H4 (cell line): ENCODE measurements around the gene PTPN14. TPM values are rescaled to one million over a fixed set of nuclear protein-coding genes. Genes with fewer than 3 reads are reported as not detected.

Source experiments
- DNase-seq: peaks from one replicate; pipeline ENCODE4 v3.0.0-alpha.2; 2015; ENCODE audit warnings: low spot score
- total RNA-seq: library from RNA; depleted of rRNA; stranded (reverse); fragments of >200 nt; shearing (Covaris generic); gene quantifications from 2 replicates; pipeline ENCODE4 v1.2.3, GENCODE V29; 2014

Gene PTPN14
- total RNA-seq, 1 experiment from 2014 or later: 7.5 TPM

- peak; percentile 38 for DNase-seq
Measured at GRCh38 chr1:214476229-214476985, 75.0 kb downstream of the PTPN14 start.

- no peak for DNase-seq
Measured at GRCh38 chr1:214475746-214476145, 75.7 kb downstream of the PTPN14 start.

- DNase-seq: no peak
Measured at GRCh38 chr1:214475331-214475730, 76.1 kb downstream of the PTPN14 start.

- DNase-seq: no peak
Measured at GRCh38 chr1:214474467-214474866, 76.9 kb downstream of the PTPN14 start.

- no peak for DNase-seq
Measured at GRCh38 chr1:214473862-214474261, 77.5 kb downstream of the PTPN14 start.

GRCh38 chr1:214473387-214473786 lies 78.0 kb downstream of the PTPN14 start:
- no peak for DNase-seq

GRCh38 chr1:214472364-214472763 lies 79.0 kb downstream of the PTPN14 start:
- DNase-seq: no peak

GRCh38 chr1:214471458-214471857 lies 79.9 kb downstream of the PTPN14 start:
- DNase-seq: no peak

GRCh38 chr1:214470132-214470531 lies 81.3 kb downstream of the PTPN14 start:
- DNase-seq: no peak

- no peak for DNase-seq
Measured at GRCh38 chr1:214469290-214469689, 82.1 kb downstream of the PTPN14 start.

GRCh38 chr1:214467078-214467585 lies 84.3 kb downstream of the PTPN14 start:
- no peak for DNase-seq

GRCh38 chr1:214466403-214467077 lies 84.9 kb downstream of the PTPN14 start:
- no peak for DNase-seq

- no peak for DNase-seq
Measured at GRCh38 chr1:214464445-214465287, 86.7 kb downstream of the PTPN14 start.

- no peak for DNase-seq
Measured at GRCh38 chr1:214463596-214463995, 87.8 kb downstream of the PTPN14 start.

GRCh38 chr1:214462882-214463281 lies 88.5 kb downstream of the PTPN14 start:
- no peak for DNase-seq

- DNase-seq: no peak
Measured at GRCh38 chr1:214461305-214461704, 90.1 kb downstream of the PTPN14 start.

GRCh38 chr1:214460304-214460916 lies 91.0 kb downstream of the PTPN14 start:
- DNase-seq: no peak

- DNase-seq: no peak
Measured at GRCh38 chr1:214459895-214460294, 91.5 kb downstream of the PTPN14 start.

GRCh38 chr1:214458541-214458940 lies 92.9 kb downstream of the PTPN14 start:
- no peak for DNase-seq

- no peak for DNase-seq
Measured at GRCh38 chr1:214455971-214456867, 95.2 kb downstream of the PTPN14 start.

- no peak for DNase-seq
Measured at GRCh38 chr1:214455479-214455878, 95.9 kb downstream of the PTPN14 start.
